Right lobe of liver (tissue), 4 donors: Measurements from ENCODE around the gene CACNA1C.

Experiments
- CTCF ChIP-seq, 4 donors: fragments of 200-600 bp in 3 of 4; fragments of 450-650 bp in 1 of 4; IDR thresholded peaks; one replicate each; pipeline versions ENCODE4 v1.5.1 to v1.8.0; 2016 to 2022; ENCODE audit warnings: antibody characterized with exemption in 4 of 4, mild to moderate bottlenecking in 2 of 4
- POLR2A ChIP-seq: fragments of 450-650 bp; IDR thresholded peaks from one replicate; pipeline ENCODE4 v1.6.1; 2017; ENCODE audit warnings: antibody characterized with exemption, mild to moderate bottlenecking
- donor health status: DM: no; HTN: no; CAD: no.
- donor health status: DM: no; HTN: no; CAD: no.
- donor health status: DM: no; HTN: yes; CAD: no.

DNA sequence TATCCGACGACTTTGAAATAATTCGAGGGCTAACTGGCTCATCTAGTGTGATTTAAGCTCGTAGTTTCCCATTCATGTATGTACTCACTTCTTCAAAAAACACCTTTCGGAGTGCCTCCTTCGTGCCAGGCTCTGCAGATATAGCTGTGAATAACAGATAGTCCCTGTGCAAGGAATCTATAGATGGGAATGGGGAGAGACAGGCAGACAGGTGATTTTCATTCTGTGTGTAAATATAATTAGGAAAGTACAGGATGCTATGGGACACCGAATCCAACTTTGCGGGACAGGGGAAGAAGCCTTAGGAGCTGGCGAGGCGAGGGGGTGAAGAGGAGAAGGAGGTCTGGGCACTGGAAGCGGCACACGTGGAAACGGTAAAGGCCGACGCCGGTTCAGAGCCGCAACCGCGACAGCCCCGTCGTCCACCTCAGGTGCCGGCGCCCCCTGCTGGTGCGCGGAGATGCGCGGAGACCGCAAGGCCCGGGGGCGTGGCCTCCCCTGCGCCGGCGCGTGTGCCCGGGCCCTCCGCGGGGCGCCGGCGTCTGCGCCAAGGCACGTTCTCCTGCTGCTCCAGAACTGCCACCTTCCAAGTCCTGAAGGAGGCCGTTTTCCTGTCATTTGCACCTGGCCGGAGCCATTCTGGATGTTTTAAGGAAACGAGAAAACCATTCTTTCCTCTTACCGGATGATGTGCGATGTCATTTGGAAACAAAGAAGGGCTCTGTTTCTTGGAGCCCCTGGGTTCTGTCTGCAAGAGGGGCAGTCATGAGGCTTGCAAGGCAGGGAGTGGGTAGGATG is 18.0 kb upstream of the CACNA1C start:
- TF ChIP-seq POLR2A (no peak), CTCF (IDR thresholded peaks at IDR 0.05) (peak; percentile 96 to 99 (median 96))
